Measurements from ENCODE around the gene CX3CR1.

CX3CR1 gene, protein sequence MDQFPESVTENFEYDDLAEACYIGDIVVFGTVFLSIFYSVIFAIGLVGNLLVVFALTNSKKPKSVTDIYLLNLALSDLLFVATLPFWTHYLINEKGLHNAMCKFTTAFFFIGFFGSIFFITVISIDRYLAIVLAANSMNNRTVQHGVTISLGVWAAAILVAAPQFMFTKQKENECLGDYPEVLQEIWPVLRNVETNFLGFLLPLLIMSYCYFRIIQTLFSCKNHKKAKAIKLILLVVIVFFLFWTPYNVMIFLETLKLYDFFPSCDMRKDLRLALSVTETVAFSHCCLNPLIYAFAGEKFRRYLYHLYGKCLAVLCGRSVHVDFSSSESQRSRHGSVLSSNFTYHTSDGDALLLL

DNA sequence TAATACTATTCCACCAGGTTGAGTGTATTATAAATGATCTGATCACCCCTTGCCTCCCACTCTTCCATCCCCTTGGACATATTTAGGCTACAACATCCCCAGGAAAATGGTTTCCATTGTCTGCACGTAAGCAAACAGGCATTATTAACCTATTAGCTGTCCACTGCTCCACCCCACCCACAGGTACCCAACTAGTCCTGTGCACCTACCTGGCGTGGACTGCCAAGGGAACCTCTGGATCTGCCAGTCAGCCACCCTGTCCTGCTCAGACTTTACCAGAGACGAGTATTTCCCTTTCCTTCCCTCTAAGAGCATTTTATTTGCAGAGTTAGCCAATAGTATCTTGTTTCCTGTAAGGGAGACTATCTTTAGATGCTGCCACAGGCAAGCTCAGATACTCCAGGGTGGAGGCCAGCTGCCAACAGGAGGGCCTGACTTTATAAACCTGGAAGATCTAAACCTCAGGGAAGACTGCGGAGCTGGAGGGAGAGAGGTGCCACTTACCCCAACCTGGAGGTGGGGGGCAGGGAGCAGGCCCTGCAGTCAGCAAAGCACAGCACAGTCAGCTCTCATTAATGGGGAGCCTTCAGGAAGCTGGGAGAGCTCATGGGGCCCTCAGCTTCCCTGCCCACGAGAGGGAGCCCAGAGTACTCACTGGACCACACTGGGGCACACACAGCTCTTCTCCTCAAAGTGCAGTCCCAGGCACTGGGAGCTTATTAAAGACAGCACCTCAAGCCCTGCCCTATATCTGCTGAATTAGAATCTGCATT lies at the start of gene CX3CR1:
CX3CR1 (minus strand) TSS at position 292 of the 773 bp plus-strand sequence. CDS start 13,527 bp downstream, outside the sequence.
- in situ Hi-C loops (cut with HindIII; ENCODE audit: low sequenced_read_pairs) = no loop called here
- TF ChIP-seq, protein P1, sequence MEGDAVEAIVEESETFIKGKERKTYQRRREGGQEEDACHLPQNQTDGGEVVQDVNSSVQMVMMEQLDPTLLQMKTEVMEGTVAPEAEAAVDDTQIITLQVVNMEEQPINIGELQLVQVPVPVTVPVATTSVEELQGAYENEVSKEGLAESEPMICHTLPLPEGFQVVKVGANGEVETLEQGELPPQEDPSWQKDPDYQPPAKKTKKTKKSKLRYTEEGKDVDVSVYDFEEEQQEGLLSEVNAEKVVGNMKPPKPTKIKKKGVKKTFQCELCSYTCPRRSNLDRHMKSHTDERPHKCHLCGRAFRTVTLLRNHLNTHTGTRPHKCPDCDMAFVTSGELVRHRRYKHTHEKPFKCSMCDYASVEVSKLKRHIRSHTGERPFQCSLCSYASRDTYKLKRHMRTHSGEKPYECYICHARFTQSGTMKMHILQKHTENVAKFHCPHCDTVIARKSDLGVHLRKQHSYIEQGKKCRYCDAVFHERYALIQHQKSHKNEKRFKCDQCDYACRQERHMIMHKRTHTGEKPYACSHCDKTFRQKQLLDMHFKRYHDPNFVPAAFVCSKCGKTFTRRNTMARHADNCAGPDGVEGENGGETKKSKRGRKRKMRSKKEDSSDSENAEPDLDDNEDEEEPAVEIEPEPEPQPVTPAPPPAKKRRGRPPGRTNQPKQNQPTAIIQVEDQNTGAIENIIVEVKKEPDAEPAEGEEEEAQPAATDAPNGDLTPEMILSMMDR (IDR thresholded peaks at IDR 0.05; ENCODE audit: low read depth, low read length, missing control alignments) = no peak
- no peak within 1 kb of the TSS for H3K4me3 ChIP-seq (ENCODE audit: low read depth, low read length)
- no peak for DNase-seq (ENCODE audit: low read depth)

DNA sequence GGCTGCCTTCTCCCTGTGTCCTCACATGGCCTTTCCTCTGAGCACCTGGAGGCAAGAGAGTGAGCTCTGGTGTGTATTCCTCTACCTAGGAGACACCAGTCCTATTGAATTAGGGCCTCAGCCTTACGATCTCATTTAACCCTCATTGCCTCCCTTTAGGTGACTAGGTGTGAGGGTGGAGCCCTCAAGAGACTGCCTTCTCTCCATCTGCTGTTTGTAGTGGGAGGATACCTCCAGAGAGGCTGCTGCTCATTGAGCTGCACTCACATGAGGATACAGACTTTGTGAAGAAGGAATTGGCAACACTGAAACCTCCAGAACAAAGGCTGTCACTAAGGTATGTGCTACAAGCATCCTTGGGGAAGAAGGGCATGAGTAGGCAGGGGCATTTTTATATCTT lies 49.7 kb upstream of the CX3CR1 start, which contains the start of gene CCR8:
CCR8 (plus strand) TSS at position 217 of the 400 bp plus-strand sequence. CDS start 2,623 bp downstream, outside the sequence.
- H3K4me3 ChIP-seq (ENCODE audit: low read depth, low read length) = no peak within 1 kb of the TSS
- DNase-seq (ENCODE audit: low read depth) = no peak
- in situ Hi-C loops (cut with HindIII; ENCODE audit: low sequenced_read_pairs) = no loop called here
- TF ChIP-seq, protein P1 (IDR thresholded peaks at IDR 0.05; ENCODE audit: low read depth, low read length, missing control alignments) = no peak

DNA sequence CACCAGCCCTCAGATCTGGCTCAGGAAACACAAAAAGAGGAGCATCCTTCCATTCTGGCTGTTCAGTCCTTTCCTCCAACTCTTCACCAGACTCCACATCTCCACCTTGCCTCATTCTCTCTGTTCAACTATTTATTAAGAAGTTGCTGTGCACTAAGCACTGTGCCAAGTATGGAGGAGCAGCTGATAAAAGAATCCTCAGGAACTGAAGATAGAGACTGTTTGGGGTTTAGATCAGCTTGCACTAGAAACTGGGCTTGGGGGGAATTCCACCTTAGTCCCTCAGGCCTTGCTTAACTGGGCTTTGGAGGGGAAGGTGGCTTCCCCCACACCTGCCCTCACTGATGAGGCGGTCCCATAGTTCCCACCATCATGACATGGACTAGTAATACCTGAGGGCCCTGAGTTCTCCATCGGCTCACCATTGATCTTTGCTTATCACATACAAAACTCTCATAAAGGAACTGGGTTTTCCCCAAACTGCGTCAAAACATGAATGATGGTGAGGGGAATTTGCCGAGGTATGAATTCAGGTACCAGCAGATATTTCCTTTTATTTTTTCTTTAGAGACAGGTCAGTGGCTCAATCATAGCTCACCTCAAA lies 48.0 kb upstream of the CX3CR1 start:
- no peak overlapping the region for H3K4me3 ChIP-seq (ENCODE audit: low read depth, low read length)
- DNase-seq (ENCODE audit: low read depth) = no peak
- TF ChIP-seq, protein P1 (IDR thresholded peaks at IDR 0.05; ENCODE audit: low read depth, low read length, missing control alignments) = no peak
- in situ Hi-C loops (cut with HindIII; ENCODE audit: low sequenced_read_pairs) = no loop called here

DNA sequence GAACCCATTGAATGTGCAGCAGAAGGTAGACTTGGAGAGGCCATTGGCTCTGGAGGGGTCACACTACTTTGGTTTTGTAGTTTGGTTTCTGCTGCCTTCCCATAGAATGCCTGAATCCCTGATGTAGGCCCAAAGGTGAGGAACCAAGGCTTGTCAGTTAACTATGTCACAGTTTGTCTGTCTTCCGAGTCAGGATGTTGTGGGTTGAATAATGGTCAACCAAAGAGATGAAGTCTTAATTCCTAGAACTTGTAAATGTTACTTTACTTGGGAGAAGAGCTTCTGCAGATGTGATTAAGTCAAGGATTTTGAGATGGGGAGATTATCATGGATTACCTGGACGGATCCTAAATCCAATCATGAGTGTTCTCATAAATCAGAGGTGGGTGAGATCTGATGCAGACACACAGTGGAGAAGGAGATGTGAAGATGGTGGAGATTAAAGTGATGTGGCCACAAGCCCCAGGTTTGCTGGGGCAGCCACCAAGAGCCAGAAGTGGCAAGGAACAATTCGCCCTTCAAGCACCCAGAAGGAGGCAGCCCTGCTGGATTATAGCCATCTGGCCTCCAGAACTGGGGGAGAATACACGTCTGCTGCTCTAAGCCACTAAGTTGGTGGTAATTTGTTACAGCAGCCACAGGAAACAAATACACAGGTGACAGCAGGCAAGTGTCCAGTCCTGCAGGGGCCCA lies 47.4 kb upstream of the CX3CR1 start:
- H3K4me3 ChIP-seq (ENCODE audit: low read depth, low read length) = no peak overlapping the region
- in situ Hi-C loops (cut with HindIII; ENCODE audit: low sequenced_read_pairs) = no loop called here
- TF ChIP-seq, protein P1 (IDR thresholded peaks at IDR 0.05; ENCODE audit: low read depth, low read length, missing control alignments) = no peak
- DNase-seq (ENCODE audit: low read depth) = no peak

DNA sequence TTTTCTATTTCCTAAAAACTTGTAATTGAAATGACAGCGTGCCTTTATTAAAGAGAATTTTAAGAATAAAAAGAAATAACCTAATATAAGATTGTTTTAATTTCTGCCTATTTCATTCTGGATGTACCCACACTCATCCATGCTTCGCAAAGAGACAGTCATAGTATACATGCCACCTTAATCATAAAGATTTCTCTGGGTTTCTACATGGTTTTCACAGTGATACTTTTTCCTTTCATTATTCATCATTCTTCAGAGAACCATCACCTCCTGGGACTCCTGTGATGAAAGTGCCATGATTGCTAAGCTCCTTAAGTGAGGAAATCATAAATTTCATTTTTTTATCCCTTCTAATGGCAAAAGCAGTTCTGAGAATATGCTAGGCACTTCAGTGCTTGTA lies 45.4 kb upstream of the CX3CR1 start:
- no peak for DNase-seq (ENCODE audit: low read depth)
- H3K4me3 ChIP-seq (ENCODE audit: low read depth, low read length) = no peak overlapping the region
- in situ Hi-C loops (cut with HindIII; ENCODE audit: low sequenced_read_pairs) = no loop called here
- TF ChIP-seq, protein P1 (IDR thresholded peaks at IDR 0.05; ENCODE audit: low read depth, low read length, missing control alignments) = no peak

DNA sequence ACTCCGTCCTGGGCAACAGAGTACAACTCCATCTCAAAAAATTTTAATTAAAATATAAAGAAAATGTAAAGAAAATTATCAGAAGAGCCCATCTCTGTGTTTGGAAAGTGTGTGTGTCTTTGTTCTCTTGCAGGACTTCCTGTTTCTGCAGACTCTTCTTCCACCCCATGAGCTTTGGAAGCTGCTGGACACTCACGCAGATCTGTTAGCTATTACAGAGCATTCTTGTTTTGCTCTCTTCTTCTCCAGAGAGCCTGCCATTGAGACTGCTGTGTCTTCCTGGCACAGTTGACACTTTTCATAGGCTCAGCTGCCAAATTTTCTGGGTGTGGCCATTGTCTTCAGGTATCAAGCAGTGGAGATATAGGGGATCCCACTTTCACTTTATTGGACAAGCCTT lies 43.7 kb upstream of the CX3CR1 start:
- no peak for DNase-seq (ENCODE audit: low read depth)
- H3K4me3 ChIP-seq (ENCODE audit: low read depth, low read length) = no peak overlapping the region
- TF ChIP-seq, protein P1 (IDR thresholded peaks at IDR 0.05; ENCODE audit: low read depth, low read length, missing control alignments) = no peak
- in situ Hi-C loops (cut with HindIII; ENCODE audit: low sequenced_read_pairs) = no loop called here

Data from astrocyte of the cerebellum (primary cell).